ENCODE data around the gene AGPAT3. TPM values are rescaled to one million over a fixed set of nuclear protein-coding genes. Genes with fewer than 3 reads are reported as not detected.

AGPAT3 gene
- total RNA-seq, 1 donor from 2014 or later = 49.1 TPM

GRCh38 chr21:43924421-43925095 lies 59.5 kb downstream of the AGPAT3 start:
- ATAC-seq = no peak

- peak; percentile 23 for ATAC-seq
Observed at GRCh38 chr21:43925096-43925481, 60.1 kb downstream of the AGPAT3 start.

- peak; percentile 6 for ATAC-seq
Observed at GRCh38 chr21:43925609-43926008, 60.6 kb downstream of the AGPAT3 start.

DNA sequence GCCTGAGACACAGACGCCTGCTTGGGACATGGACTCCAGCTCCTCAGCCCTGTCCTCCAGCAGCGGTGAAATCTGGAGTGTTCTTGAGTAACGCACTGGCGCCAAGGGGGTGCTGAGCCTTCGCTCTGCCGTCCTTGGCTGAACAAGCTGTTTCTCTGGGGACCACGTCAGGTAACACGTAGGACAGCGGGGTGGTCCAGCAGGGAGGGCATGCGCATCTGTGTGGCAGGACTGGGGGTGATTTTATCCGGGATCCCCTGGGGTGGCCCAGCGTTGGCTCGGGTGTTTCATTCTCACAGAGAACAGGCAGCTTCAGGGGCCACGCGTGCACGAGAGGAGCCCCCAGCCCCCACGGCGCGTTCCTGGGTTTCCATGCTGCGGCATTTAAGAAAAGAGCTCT lies 61.2 kb downstream of the AGPAT3 start:
- ATAC-seq = no peak

DNA sequence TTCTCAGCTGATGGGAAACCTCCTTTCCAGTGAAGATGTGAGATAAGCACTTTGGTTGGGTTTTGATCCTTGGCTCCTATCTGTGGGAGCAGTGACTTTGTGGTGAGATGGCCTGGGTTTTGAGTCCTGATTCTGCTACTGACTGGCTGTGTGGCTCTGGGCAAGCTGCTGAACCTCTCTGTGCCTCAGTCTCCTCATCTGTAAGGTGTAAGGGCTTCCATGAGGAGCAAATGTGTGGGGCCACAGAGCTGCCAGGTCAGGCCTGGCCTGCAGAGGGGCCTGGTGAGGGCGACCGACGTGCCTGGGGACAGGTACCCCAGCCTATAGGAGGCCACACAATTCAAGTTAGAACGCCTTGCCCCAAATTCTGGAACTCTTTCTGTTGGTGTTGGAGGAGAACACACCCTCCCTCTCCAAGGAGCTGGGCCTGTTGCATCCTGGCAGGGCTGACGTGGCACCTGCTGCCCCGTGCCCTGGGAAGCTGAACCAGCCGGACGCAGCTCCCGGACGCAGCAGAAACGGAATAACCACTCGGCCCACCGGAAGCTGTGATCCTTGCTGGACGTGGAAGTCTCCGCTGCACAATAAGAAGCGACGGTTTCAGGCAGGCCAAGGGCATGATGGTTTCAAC lies 62.7 kb downstream of the AGPAT3 start:
- peak; percentile 31 for ATAC-seq

- peak; percentile 80 for ATAC-seq
Observed at GRCh38 chr21:43928222-43929125, 63.5 kb downstream of the AGPAT3 start.

- peak; percentile 1 for ATAC-seq
Observed at GRCh38 chr21:43929217-43929971, 64.4 kb downstream of the AGPAT3 start.

- ATAC-seq = no peak
Observed at GRCh38 chr21:43930074-43930847, 65.2 kb downstream of the AGPAT3 start.

GRCh38 chr21:43930848-43931375 lies 65.9 kb downstream of the AGPAT3 start:
- no peak for ATAC-seq

GRCh38 chr21:43931489-43931888 lies 66.5 kb downstream of the AGPAT3 start:
- ATAC-seq = no peak

DNA sequence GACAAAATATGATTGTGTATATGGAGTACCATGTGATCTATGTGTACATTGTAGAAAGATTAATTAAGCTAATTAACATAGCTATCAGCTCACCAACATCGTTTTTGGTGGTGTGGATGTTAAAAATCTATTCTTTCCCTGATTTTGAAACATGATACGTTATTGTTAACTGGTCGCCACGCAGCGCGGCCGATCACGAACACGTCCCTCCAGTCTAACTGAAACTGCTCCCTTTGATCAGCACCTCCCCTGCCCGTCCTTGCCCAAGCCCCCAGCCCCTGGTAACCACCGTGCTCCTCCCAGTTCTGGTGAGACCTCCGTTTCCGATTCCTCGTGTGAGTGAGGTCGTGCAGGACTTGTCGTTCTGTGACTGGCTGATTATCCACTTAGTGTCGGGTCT lies 67.0 kb downstream of the AGPAT3 start:
- no peak for ATAC-seq

DNA sequence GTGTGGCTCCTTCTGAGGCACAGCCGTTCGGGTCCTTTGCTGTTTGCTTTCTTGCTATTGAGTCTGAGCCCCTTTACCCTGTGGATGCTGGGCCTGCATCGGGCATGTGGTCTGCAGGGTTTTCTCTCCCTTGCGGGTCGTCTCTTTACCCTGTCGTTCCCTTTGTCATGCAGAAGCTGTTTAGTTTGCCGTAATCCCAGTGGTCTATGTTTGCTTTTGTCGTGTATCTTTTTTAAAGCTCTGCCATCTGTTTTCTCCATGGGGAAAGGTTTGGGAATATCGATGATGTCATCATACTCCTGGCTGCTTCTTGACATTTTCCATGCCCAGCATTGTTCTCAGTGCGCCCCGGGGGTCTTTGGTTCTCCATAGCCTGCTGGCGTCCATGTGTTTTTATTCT lies 68.2 kb downstream of the AGPAT3 start:
- no peak for ATAC-seq

DNA sequence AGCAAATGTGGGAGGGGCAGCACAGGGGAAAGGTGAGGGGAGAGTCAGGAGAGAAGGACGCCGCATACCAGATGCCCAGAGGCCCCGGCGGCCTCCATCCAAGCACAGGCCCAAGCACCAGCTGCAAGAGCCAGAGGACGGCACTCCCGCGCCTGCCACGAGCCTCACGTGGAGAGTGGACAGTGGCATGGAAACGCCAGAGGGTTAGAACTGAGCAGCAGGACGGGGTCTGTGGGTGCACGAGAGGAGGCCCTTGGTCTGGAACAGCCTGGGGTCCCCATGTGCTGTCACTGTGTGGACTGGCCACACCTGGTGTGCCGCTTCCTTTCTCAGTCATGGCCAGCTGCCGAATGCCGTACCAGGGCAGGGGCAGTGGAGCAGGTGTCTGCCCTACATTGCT lies 68.7 kb downstream of the AGPAT3 start:
- ATAC-seq = no peak

DNA sequence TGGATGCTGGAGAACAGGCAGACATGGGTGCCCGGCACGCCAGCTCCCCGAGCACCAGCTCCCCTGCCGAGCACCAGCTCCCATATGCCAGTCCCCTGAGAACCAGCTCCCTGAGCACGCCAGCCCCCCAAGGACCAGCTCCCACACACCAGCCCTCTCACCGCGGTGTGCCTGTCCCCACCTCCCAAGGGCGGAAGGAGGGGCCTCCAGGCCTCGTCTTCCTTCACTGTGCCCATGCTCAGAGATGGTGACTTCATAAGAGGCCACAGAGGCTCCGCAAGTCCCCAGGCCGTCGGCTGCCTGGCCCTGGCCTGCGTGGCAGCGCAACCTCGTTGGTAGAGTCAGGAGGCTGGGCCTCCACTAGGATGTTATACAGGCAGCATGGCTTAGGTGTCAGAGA lies 69.1 kb downstream of the AGPAT3 start:
- ATAC-seq = no peak

DNA sequence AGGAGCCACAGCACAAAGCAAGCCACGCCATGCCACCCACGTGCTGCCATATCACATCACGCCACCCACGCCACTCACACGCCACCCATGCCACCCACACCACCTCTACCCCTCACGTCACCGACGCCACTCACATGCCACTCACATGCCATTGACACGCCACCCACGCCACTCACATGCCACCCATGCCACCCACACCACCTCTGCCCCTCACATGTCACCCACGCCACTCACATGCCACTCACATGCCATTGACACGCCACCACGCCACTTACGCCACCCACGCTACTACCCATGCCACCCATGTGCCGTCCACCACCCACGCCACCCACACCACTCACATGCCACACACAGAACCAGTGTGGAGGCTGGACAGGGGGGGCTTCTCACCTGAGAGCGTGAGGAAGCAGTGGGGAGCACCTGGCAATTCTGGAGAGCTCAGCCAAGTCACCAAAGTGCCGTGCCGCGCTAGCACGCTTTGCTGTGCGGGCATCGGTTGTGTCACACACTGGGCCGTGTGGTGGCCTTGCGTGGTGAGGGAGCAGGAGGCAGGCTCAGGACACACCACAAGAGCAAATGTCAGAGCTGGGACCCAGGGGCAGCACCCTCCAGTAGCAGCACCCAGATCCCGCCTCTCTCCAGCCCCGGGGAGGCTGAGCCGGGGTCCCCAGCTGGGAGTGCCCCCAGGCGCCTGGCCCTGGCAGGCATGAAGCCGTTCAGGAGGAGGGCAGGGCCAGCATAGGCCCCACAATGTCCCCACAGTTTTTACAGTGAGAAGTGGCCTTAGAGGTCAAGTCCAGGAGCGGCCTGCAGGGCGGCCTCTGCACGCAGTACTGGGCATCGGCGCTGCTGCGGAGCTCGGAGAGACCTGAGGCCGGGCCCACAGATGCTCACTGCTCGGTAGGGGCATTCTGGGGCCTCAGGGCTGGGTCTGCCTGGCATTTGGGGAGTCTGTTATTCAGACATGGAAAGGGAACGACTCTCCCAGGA lies 70.0 kb downstream of the AGPAT3 start:
- ATAC-seq = no peak

GRCh38 chr21:43935711-43936110 lies 70.7 kb downstream of the AGPAT3 start:
- no peak for ATAC-seq

DNA sequence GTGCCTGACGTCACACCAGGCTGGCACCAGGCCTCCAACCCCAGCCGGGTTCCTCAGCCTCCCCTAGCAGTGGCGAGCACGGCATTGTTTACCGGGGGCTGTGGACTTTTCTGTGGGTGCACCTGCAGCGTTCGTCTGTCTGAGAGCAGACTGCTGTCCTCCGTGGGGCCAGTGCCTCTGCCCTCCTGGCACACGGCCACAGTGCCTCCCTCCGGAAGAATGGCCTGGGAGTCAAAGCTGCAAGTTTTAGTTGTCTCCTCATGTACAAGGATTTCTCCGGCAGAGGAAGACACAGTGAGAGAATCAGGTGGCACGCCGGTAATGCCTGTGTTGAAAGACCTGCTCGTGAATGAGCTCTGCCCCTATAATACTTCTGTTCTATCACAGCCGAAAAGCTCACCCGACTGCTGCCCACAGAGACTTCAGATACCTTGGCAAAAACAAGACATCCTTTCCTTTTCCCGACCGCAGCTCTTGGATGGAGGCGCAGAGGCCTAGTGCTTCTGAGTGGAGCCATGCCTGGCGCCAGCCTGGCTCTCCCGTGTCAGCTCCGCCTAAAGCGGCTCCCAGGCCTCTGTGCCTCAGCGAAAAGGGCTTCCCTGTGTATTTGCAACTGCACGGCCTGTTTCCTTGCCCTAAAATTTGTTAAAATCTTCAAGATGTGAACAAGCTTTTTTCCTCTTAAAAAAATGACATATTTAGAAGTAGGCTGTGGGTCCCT lies 71.4 kb downstream of the AGPAT3 start:
- ATAC-seq = no peak

- no peak for ATAC-seq
Observed at GRCh38 chr21:43937051-43937832, 72.2 kb downstream of the AGPAT3 start.

GRCh38 chr21:43937891-43938309 lies 72.9 kb downstream of the AGPAT3 start:
- no peak for ATAC-seq

Measured in esophagus mucosa (tissue), 1 donor.